Activated naive CD8-positive, alpha-beta T cell treated with anti-CD3 and anti-CD28 coated beads, Interleukin-2, amount 50 U/mL, for 24 hours (primary cell): ENCODE data around the gene ZMAT5.

Experiments
- ATAC-seq: fragments of 150-1000 bp; cut with Tn5 transposase; one replicate; pipeline ENCODE4 v1.10.0; 2021
- DNase-seq: peaks from one replicate; pipeline ENCODE4 v3.0.0; 2021
- H3K27ac Mint-ChIP-seq: one replicate; pipeline ENCODE4 v1.8.0; 2021; ENCODE audit warnings: mild to moderate bottlenecking, mixed read lengths
- H3K27me3 Mint-ChIP-seq: one replicate; pipeline ENCODE4 v1.8.0; 2021; ENCODE audit warnings: mixed read lengths
- H3K36me3 Mint-ChIP-seq: one replicate; pipeline ENCODE4 v1.8.0; 2021; ENCODE audit warnings: low read depth, mixed read lengths
- H3K4me1 Mint-ChIP-seq: one replicate; pipeline ENCODE4 v1.8.0; 2021; ENCODE audit warnings: mixed read lengths
- H3K4me3 Mint-ChIP-seq: one replicate; pipeline ENCODE4 v1.8.0; 2021; ENCODE audit warnings: mild to moderate bottlenecking, moderate library complexity, mixed read lengths
- H3K9me3 Mint-ChIP-seq: one replicate; pipeline ENCODE4 v1.8.0; 2021; ENCODE audit warnings: mixed read lengths

Gene ZMAT5

DNA sequence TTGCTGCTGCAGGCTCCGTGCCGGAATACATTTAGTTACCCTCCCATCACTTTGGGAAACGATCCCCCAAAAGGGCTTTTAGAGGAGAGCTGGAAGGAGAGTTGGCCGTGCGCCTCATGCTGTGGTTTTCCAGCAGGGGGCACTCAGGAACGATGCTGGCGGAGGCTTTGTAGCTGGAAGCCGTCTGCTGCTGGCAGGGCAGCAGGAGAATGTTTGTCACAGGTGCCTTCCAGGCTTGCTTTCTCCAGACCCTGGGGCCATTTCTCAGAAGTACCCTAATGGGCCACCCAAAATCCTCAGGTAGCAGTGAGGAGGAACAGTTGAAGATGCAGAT, 77.0 kb downstream of the ZMAT5 start:
- Mint-ChIP-seq H3K36me3 (no peaks in the 10 kb centered on the region), H3K27me3 (no peaks in the 10 kb centered on the region), H3K9me3 (no peaks in the 10 kb centered on the region), H3K4me1 (no peaks in the 10 kb centered on the region), H3K4me3 (no peak overlapping the region), H3K27ac (no peak overlapping the region)
- DNase-seq: peak; percentile 44
- no peak for ATAC-seq

- Mint-ChIP-seq H3K27me3 (no peaks in the 10 kb centered on the region), H3K4me1 (no peaks in the 10 kb centered on the region), H3K9me3 (no peaks in the 10 kb centered on the region), H3K27ac (no peak overlapping the region), H3K36me3 (peaks cover 1% of the 10 kb centered on the region), H3K4me3 (no peak overlapping the region)
- ATAC-seq (no peak), DNase-seq (no peak)
These were observed 77.5 kb downstream of the ZMAT5 start for GRCh38 chr22:29689206-29689879.

GRCh38 chr22:29684244-29684643, 82.6 kb downstream of the ZMAT5 start:
- Mint-ChIP-seq H3K9me3 (no peaks in the 10 kb centered on the region), H3K4me1 (no peaks in the 10 kb centered on the region), H3K36me3 (peaks cover 11% of the 10 kb centered on the region), H3K4me3 (no peak overlapping the region), H3K27ac (no peak overlapping the region), H3K27me3 (no peaks in the 10 kb centered on the region)
- no peak for DNase-seq
- ATAC-seq: no peak

DNA sequence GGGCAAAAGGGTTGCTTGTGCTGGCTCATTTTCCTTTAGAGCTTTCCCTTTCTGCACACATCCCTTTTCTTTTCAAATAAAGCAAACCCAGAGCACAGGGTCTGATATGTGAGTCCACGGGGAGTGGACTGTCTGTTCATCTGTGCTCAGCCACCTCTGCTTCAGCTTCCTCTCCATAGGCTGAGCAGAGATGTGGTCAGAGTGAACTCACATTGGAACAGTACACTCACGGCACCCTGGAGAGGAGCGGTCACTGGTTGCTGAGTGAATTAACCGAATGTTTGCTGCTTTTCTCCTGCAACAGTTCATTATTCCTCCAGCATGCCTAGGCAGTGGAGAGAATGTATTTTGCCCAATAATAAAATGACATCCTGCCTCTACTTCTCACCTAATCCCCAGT, 83.3 kb downstream of the ZMAT5 start:
- ATAC-seq (no peak), DNase-seq (no peak)
- Mint-ChIP-seq H3K27ac (no peak overlapping the region), H3K9me3 (no peaks in the 10 kb centered on the region), H3K36me3 (peaks cover 11% of the 10 kb centered on the region), H3K27me3 (no peaks in the 10 kb centered on the region), H3K4me3 (no peak overlapping the region), H3K4me1 (no peaks in the 10 kb centered on the region)
